ENCODE results near the gene PPP1R18.
A peak's percentile ranks its signal among the peaks of the same experiment; 100 is the strongest.

Gene PPP1R18

GRCh38 chr6:30726506-30727413, 40.3 kb upstream of the PPP1R18 start:
- no peak for TF ChIP-seq CTCF (IDR thresholded peaks at IDR 0.05)

- no peak for TF ChIP-seq CTCF (IDR thresholded peaks at IDR 0.05)
These were observed 39.5 kb upstream of the PPP1R18 start for GRCh38 chr6:30725713-30726505.

- no peak for TF ChIP-seq CTCF (IDR thresholded peaks at IDR 0.05)
These were observed 38.6 kb upstream of the PPP1R18 start for GRCh38 chr6:30724906-30725667.

DNA sequence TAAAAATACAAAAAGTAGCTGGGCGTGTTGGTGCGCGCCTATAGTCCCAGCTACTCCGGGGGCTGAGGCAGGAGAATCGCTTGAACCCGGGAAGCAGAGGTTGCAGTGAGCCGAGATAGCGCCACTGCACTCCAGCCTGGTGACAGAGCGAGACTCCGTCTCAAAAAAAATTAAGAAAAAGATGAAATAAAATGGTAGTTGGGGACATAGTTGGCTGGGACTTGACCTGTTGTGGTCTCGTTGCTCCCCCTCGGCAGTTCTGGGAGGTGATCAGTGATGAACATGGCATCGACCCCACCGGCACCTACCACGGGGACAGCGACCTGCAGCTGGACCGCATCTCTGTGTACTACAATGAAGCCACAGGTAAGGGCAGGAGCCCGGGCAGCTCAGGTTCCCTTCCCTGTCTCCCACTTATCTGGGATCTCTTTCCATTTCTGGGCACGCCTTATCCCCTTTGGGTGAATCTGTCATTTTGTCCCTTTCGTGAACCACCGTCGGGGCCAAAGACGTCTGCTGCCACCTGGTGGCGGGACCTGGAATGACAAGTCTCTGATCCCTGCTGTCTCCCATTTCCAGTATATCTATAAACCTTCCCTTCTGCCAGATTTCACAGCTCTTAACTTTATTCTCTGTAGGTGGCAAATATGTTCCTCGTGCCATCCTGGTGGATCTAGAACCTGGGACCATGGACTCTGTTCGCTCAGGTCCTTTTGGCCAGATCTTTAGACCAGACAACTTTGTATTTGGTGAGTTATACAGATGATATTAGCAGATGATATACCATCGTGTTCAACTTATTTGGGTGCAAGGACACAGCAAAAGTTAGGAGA, 36.1 kb upstream of the PPP1R18 start:
- peak; percentile 90 for TF ChIP-seq CTCF (IDR thresholded peaks at IDR 0.05)

GRCh38 chr6:30721198-30722024, 35.0 kb upstream of the PPP1R18 start:
- TF ChIP-seq CTCF (IDR thresholded peaks at IDR 0.05), result no peak; the same call in 1 of the 2 replicates

GRCh38 chr6:30720738-30721197, 34.3 kb upstream of the PPP1R18 start:
- no peak for TF ChIP-seq CTCF (IDR thresholded peaks at IDR 0.05)
